SK-N-SH (cell line): ENCODE measurements around the gene TRUB2. TPM values are rescaled to one million over a fixed set of nuclear protein-coding genes. Genes with fewer than 3 reads are reported as not detected.

Experiments used
- CTCF ChIA-PET: fragments of 300-600, 350-600 bp; formaldehyde crosslinking; extraction: SDS; loops from one replicate; lab custom pipeline; 2021; lab: Yijun Ruan, JAX
- POLR2A ChIA-PET: fragments of 350-600 bp; sonication (Branson Sonifier 250); formaldehyde crosslinking; extraction: SDS; loops from one replicate; lab custom pipeline; 2020; ENCODE audit warnings: antibody characterized with exemption, inconsistent platforms; lab: Yijun Ruan, JAX
- DNase-seq: peaks from one replicate; pipeline ENCODE4 v3.0.0; 2012
- H2AFZ ChIP-seq: fragments of 200-600 bp; sonication (generic); 2 replicates; pipeline ENCODE4 v1.8.1; 2016; ENCODE audit warnings: antibody characterized with exemption, mild to moderate bottlenecking, low read depth
- H3F3A ChIP-seq: fragments of 200-600 bp; sonication (generic); replicated peaks from 2 replicates; pipeline ENCODE3; 2016; ENCODE audit warnings: antibody characterized with exemption, mild to moderate bottlenecking; ENCODE audit not compliant: insufficient read depth
- H3K27ac ChIP-seq, 2 experiments: fragments of 200-500 bp in 1 of 2; fragments of 200-600 bp in 1 of 2; sonication (Bioruptor generic) in 1 of 2; sonication (generic), shearing (Covaris generic) in 1 of 2; 2 replicates each; pipeline versions ENCODE4 v1.5.1 to v1.6.1; 2014 to 2016; ENCODE audit warnings: low read depth in 2 of 2, inconsistent platforms in 1 of 2, low read length in 1 of 2, mild to moderate bottlenecking in 1 of 2, mixed read lengths in 1 of 2
- H3K27me3 ChIP-seq: fragments of 200-600 bp; sonication (generic), shearing (Covaris generic); 2 replicates; pipeline ENCODE4 v1.6.1; 2016; ENCODE audit warnings: mixed run types; ENCODE audit not compliant: insufficient read depth
- H3K36me3 ChIP-seq, 2 experiments: fragments of 200-500 bp in 1 of 2; fragments of 200-600 bp in 1 of 2; sonication (Bioruptor generic) in 1 of 2; sonication (generic) in 1 of 2; replicated peaks in 1 of 2; 2 replicates each; pipeline versions ENCODE3 to v1.5.1; 2014 to 2016; ENCODE audit warnings: low read length in 1 of 2, mild to moderate bottlenecking in 1 of 2; ENCODE audit not compliant: insufficient read depth in 2 of 2, control insufficient read depth in 1 of 2
- H3K4me1 ChIP-seq, 2 experiments: fragments of 200-500 bp in 1 of 2; fragments of 200-600 bp in 1 of 2; sonication (Bioruptor generic) in 1 of 2; sonication (generic), shearing (Covaris generic) in 1 of 2; 2 replicates each; pipeline versions ENCODE4 v1.5.1 to v1.6.1; 2014 to 2016; ENCODE audit warnings: low read depth in 1 of 2, low read length in 1 of 2, mixed run types in 1 of 2; ENCODE audit not compliant: insufficient read depth in 2 of 2, control insufficient read depth in 1 of 2
- H3K4me2 ChIP-seq: fragments of 200-600 bp; sonication (generic), shearing (Covaris generic); 2 replicates; pipeline ENCODE4 v1.6.1; 2017; ENCODE audit warnings: mixed run types
- H3K4me3 ChIP-seq, 2 experiments: fragments of 200-500 bp in 1 of 2; fragments of 200-600 bp in 1 of 2; sonication (Bioruptor generic) in 1 of 2; sonication (generic), shearing (Covaris generic) in 1 of 2; 2 replicates each; pipeline versions ENCODE4 v1.5.1 to v1.8.1; 2014 to 2016; ENCODE audit warnings: low read depth in 2 of 2, inconsistent platforms in 1 of 2, low read length in 1 of 2, mild to moderate bottlenecking in 1 of 2, mixed read lengths in 1 of 2, moderate library complexity in 1 of 2
- H3K79me2 ChIP-seq: fragments of 200-600 bp; sonication (generic); 2 replicates; pipeline ENCODE4 v1.8.1; 2017; ENCODE audit warnings: mild to moderate bottlenecking; ENCODE audit not compliant: insufficient read depth
- H3K9ac ChIP-seq: fragments of 200-600 bp; sonication (generic); 2 replicates; pipeline ENCODE4 v1.6.1; 2017; ENCODE audit warnings: mixed run types
- H3K9me2 ChIP-seq: fragments of 200-600 bp; sonication (generic); 2 replicates; pipeline ENCODE4 v1.6.1; 2017; ENCODE audit warnings: mixed run types
- H3K9me3 ChIP-seq: fragments of 200-600 bp; sonication (generic); 2 replicates; pipeline ENCODE4 v1.6.1; 2017; ENCODE audit warnings: mixed run types, mild to moderate bottlenecking, moderate library complexity
- H4K20me1 ChIP-seq: fragments of 200-600 bp; sonication (generic); 2 replicates; pipeline ENCODE4 v1.6.1; 2017; ENCODE audit warnings: mild to moderate bottlenecking, mixed run types; ENCODE audit not compliant: insufficient read depth
- CHD2 ChIP-seq: fragments of 150-350 bp; IDR thresholded peaks from 2 replicates; pipeline ENCODE4 v1.6.1; 2018; ENCODE audit warnings: low read length; ENCODE audit not compliant: partially characterized antibody
- CTCF ChIP-seq: fragments of 200-600 bp; sonication (generic); IDR thresholded peaks from 2 replicates; pipeline ENCODE4 v1.6.1; 2017; ENCODE audit warnings: antibody characterized with exemption, mild to moderate bottlenecking, moderate library complexity
- ELF1 ChIP-seq: IDR thresholded peaks from 2 replicates; pipeline ENCODE4 v1.4.0; 2012
- FOXM1 ChIP-seq: IDR thresholded peaks from 2 replicates; pipeline ENCODE4 v1.4.0; 2012; ENCODE audit warnings: low read depth, mild to moderate bottlenecking
- JUND ChIP-seq: IDR thresholded peaks from 2 replicates; pipeline ENCODE4 v1.4.0; 2012
- MEF2A ChIP-seq: IDR thresholded peaks from 2 replicates; pipeline ENCODE4 v1.4.0; 2012; ENCODE audit warnings: low read depth, borderline replicate concordance
- NFIC ChIP-seq: IDR thresholded peaks from 2 replicates; pipeline ENCODE4 v1.4.0; 2012; ENCODE audit warnings: borderline replicate concordance
- NRF1 ChIP-seq: IDR thresholded peaks from 2 replicates; pipeline ENCODE4 v1.6.1; 2012; ENCODE audit warnings: low read depth, mild to moderate bottlenecking, low read length
- PBX3 ChIP-seq: IDR thresholded peaks from 2 replicates; pipeline ENCODE4; 2012
- RAD21 ChIP-seq: IDR thresholded peaks from 2 replicates; pipeline ENCODE4 v1.6.1; 2012; ENCODE audit warnings: mild to moderate bottlenecking, low read length
- RXRA ChIP-seq: IDR thresholded peaks from 2 replicates; pipeline ENCODE4 v1.4.0; 2012; ENCODE audit warnings: low read depth, mild to moderate bottlenecking, borderline replicate concordance
- SIN3A ChIP-seq: IDR thresholded peaks from 2 replicates; pipeline ENCODE4 v1.6.1; 2012; ENCODE audit warnings: low read depth, mild to moderate bottlenecking, low read length, moderate library complexity, borderline replicate concordance
- TEAD4 ChIP-seq: IDR thresholded peaks from 2 replicates; pipeline ENCODE4 v1.4.0; 2012; ENCODE audit warnings: mild to moderate bottlenecking, borderline replicate concordance; ENCODE audit not compliant: insufficient read depth
- USF2 ChIP-seq: fragments of 150-350 bp; IDR thresholded peaks from 2 replicates; pipeline ENCODE4 v1.6.1; 2017; ENCODE audit warnings: antibody characterized with exemption, low read length, low read depth, borderline replicate concordance
- WGBS: methylation state at CpG from one replicate; pipeline ENCODE4 v1.1.6; 2017; ENCODE audit warnings: low lambda C conversion rate; 5-methylcytosine and 5-hydroxymethylcytosine counted together
- polyA plus RNA-seq, 3 experiments: library from polyadenylated mRNA; depleted of rRNA; stranded (reverse); fragments of >200 nt; gene quantifications; 2 replicates each; pipeline ENCODE4 v1.2.3, GENCODE V29; 2012
- TF ChIP-seq, protein P1 (sequence below): fragments of 150-350 bp; IDR thresholded peaks from 2 replicates; pipeline ENCODE4 v1.6.1; 2016; ENCODE audit warnings: mild to moderate bottlenecking, low read depth, low read length
- TF ChIP-seq, protein P2 (sequence below): IDR thresholded peaks from 2 replicates; pipeline ENCODE4 v1.4.0; 2012; ENCODE audit warnings: low read depth, borderline replicate concordance

The TRUB2 gene
- polyA plus RNA-seq, 1 of the 3 experiments (the other 2 are of a cell fraction), result 18.8 TPM

- DNase-seq, result no peak
- H3K9me3 ChIP-seq, result no peaks in the 10 kb centered on the region
- H3K27me3 ChIP-seq, result no peaks in the 10 kb centered on the region
- peak overlapping the region; percentile 83 for H3K4me2 ChIP-seq
- no peaks in the 10 kb centered on the region for H3K9me2 ChIP-seq
- TF ChIP-seq PBX3 (no peak), RAD21 (no peak), MEF2A (no peak), TEAD4 (no peak), CHD2 (no peak)
- H3K4me1 ChIP-seq, result peaks cover 0 to 20% of the 10 kb centered on the region in 2 experiments; a peak in 2 of 4 replicates
- H2AFZ ChIP-seq, result peak overlapping the region; percentile 95
- no peaks in the 10 kb centered on the region for H4K20me1 ChIP-seq
- peaks cover 49% of the 10 kb centered on the region for H3K79me2 ChIP-seq
- peaks cover 0 to 4% of the 10 kb centered on the region in 2 experiments for H3K36me3 ChIP-seq
- peak overlapping the region; percentile 92 for H3K9ac ChIP-seq
- peak overlapping the region; percentile 89 to 91 for H3K27ac ChIP-seq
- ChIA-PET POLR2A (interaction anchor here (1.2 to 2.2 kb wide), 5 partner anchors 8 to 50 kb away, joined by 3 to 11 read pairs (median 5); partner anchors contain the start of gene CERCAM), CTCF (interaction anchor here (0.9 to 5.9 kb wide), 8 partner anchors 9 to 246 kb away, joined by 3 to 42 read pairs (median 6); partner anchors contain the start of gene CERCAM)
- peaks cover 19% of the 10 kb centered on the region for H3F3A ChIP-seq
- peak overlapping the region; percentile 78 to 87 for H3K4me3 ChIP-seq
These were observed 48.1 kb upstream of the TRUB2 start for GRCh38 chr9:128370367-128370751.

DNA sequence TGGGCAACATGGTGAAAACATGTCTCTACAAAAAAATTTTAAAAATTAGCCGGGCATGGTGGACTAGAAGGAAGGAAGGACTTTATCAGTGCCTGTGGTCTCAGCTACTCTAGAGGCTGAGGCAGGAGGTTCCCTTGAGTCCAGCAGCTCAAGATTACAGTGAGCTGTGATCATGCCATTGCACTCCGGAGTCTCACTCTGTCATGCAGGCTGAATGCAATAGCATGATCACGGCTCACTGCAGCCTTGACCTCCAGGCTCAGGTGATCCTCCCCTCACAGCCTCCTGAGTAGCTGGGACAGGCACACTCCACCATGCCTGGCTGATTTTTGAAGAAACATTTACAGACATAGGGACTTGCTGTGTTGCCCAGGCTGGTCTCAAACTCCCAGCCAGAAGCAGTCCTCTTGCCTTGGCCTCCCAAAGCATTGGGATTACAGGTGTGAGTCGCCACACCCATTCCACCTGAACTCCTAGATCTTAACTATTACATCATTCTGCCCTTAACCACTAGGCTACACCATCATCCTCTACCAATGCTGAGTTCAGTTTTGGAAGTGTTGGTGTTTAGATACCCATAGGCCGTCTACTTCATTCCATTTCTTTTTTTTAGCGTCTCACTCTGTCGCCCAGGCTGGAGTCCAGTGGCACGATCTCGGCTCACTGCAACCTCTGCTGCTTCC lies 46.9 kb upstream of the TRUB2 start:
- 98% methylated on average over 8 of the region's 9 CpGs for WGBS
- Histone ChIP-seq H3K4me3 (no peak overlapping the region), H4K20me1 (no peaks in the 10 kb centered on the region), H3K36me3 (peaks cover 0 to 4% of the 10 kb centered on the region in 2 experiments), H3K79me2 (peaks cover 39% of the 10 kb centered on the region), H3K9me2 (no peaks in the 10 kb centered on the region), H3K4me2 (no peak overlapping the region), H3F3A (peaks cover 19% of the 10 kb centered on the region), H3K9ac (no peak overlapping the region), H3K27me3 (no peaks in the 10 kb centered on the region), H2AFZ (no peak overlapping the region), H3K27ac (no peak overlapping the region), H3K4me1 (peaks cover 0 to 20% of the 10 kb centered on the region in 2 experiments; a peak in 2 of 4 replicates), H3K9me3 (no peaks in the 10 kb centered on the region)
- POLR2A ChIA-PET, result no interaction called here
- TF ChIP-seq CTCF (no peak), FOXM1 (no peak), NFIC (no peak), ELF1 (no peak), TEAD4 (no peak), NRF1 (no peak), RAD21 (no peak), SIN3A (no peak), MEF2A (no peak), JUND (no peak), RXRA (no peak), USF2 (no peak)
- TF ChIP-seq, protein P1, sequence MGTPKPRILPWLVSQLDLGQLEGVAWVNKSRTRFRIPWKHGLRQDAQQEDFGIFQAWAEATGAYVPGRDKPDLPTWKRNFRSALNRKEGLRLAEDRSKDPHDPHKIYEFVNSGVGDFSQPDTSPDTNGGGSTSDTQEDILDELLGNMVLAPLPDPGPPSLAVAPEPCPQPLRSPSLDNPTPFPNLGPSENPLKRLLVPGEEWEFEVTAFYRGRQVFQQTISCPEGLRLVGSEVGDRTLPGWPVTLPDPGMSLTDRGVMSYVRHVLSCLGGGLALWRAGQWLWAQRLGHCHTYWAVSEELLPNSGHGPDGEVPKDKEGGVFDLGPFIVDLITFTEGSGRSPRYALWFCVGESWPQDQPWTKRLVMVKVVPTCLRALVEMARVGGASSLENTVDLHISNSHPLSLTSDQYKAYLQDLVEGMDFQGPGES, result no peak
- TF ChIP-seq, protein P2, sequence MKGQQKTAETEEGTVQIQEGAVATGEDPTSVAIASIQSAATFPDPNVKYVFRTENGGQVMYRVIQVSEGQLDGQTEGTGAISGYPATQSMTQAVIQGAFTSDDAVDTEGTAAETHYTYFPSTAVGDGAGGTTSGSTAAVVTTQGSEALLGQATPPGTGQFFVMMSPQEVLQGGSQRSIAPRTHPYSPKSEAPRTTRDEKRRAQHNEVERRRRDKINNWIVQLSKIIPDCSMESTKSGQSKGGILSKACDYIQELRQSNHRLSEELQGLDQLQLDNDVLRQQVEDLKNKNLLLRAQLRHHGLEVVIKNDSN, result no peak
- no peak for DNase-seq
- CTCF ChIA-PET, result interaction anchor here (1.6 to 5.9 kb wide), 3 partner anchors 8 to 50 kb away, joined by 7 to 42 read pairs (median 35); partner anchors contain the start of gene CERCAM
